H9 (cell line): Measurements from ENCODE around the gene SPRTN. TPM values are rescaled to one million over a fixed set of nuclear protein-coding genes. Genes with fewer than 3 reads are reported as not detected.

ENCODE experiments used
- DNase-seq: peaks from one replicate; pipeline ENCODE4 v3.0.0-alpha.2; 2017
- H2AFZ ChIP-seq: one replicate; pipeline ENCODE4 v1.6.1; 2013; ENCODE audit warnings: mild to moderate bottlenecking, low read length, control low read depth, moderate library complexity
- H2AK5ac ChIP-seq: 2 replicates; pipeline ENCODE4 v1.6.1; 2013; ENCODE audit warnings: low read length, control low read depth, mixed read lengths; ENCODE audit not compliant: insufficient read length
- H2BK120ac ChIP-seq: one replicate; pipeline ENCODE4 v1.6.1; 2013; ENCODE audit warnings: low read depth, mild to moderate bottlenecking, low read length, control low read depth, inconsistent platforms; ENCODE audit not compliant: poor library complexity, severe bottlenecking
- H2BK12ac ChIP-seq: 2 replicates; pipeline ENCODE4 v1.6.1; 2013; ENCODE audit warnings: low read length, control low read depth, mixed read lengths, low read depth; ENCODE audit not compliant: insufficient read length
- H2BK15ac ChIP-seq: 2 replicates; pipeline ENCODE4 v1.6.1; 2013; ENCODE audit warnings: low read depth, low read length, control low read depth
- H2BK20ac ChIP-seq: one replicate; pipeline ENCODE4 v1.6.1; 2013; ENCODE audit warnings: low read depth, mild to moderate bottlenecking, low read length, control low read depth, inconsistent platforms; ENCODE audit not compliant: poor library complexity, severe bottlenecking
- H2BK5ac ChIP-seq: 2 replicates; pipeline ENCODE4 v1.6.1; 2013; ENCODE audit warnings: low read length, control low read depth, mixed read lengths; ENCODE audit not compliant: insufficient read length
- H3K14ac ChIP-seq: 2 replicates; pipeline ENCODE4 v1.6.1; 2013; ENCODE audit warnings: low read length, control low read depth; ENCODE audit not compliant: insufficient read depth
- H3K18ac ChIP-seq: 2 replicates; pipeline ENCODE4 v1.6.1; 2013; ENCODE audit warnings: low read depth, mild to moderate bottlenecking, mixed read lengths, low read length, control low read depth; ENCODE audit not compliant: insufficient read length
- H3K23ac ChIP-seq: 2 replicates; pipeline ENCODE4 v1.6.1; 2013; ENCODE audit warnings: low read length, control low read depth, mixed read lengths, low read depth; ENCODE audit not compliant: insufficient read length
- H3K23me2 ChIP-seq: 2 replicates; pipeline ENCODE4 v1.6.1; 2013; ENCODE audit warnings: low read depth, mild to moderate bottlenecking, mixed read lengths, low read length, control low read depth; ENCODE audit not compliant: insufficient read length, poor library complexity, severe bottlenecking
- H3K27ac ChIP-seq: 2 replicates; pipeline ENCODE4 v1.5.1; 2013; ENCODE audit warnings: low read length, control low read depth, mixed read lengths, low read depth; ENCODE audit not compliant: insufficient read length
- H3K27me3 ChIP-seq: 2 replicates; pipeline ENCODE4 v1.6.1; 2013; ENCODE audit warnings: low read length, control low read depth, inconsistent platforms; ENCODE audit not compliant: insufficient read depth
- H3K4ac ChIP-seq: 2 replicates; pipeline ENCODE4 v1.6.1; 2013; ENCODE audit warnings: low read depth, mild to moderate bottlenecking, control low read depth, inconsistent platforms, low read length, moderate library complexity
- H3K4me1 ChIP-seq: 2 replicates; pipeline ENCODE4 v1.6.1; 2013; ENCODE audit warnings: low read length, control low read depth, inconsistent platforms; ENCODE audit not compliant: insufficient read depth
- H3K4me2 ChIP-seq: 2 replicates; pipeline ENCODE4 v1.6.1; 2013; ENCODE audit warnings: low read length, control low read depth, mixed read lengths; ENCODE audit not compliant: insufficient read length, insufficient read depth
- H3K56ac ChIP-seq: 2 replicates; pipeline ENCODE4 v1.6.1; 2013; ENCODE audit warnings: low read depth, mild to moderate bottlenecking, mixed read lengths, low read length, control low read depth; ENCODE audit not compliant: insufficient read length
- H3K79me1 ChIP-seq: 2 replicates; pipeline ENCODE4 v1.6.1; 2013; ENCODE audit warnings: low read depth, mild to moderate bottlenecking, moderate library complexity, low read length, control low read depth, inconsistent platforms; ENCODE audit not compliant: insufficient read depth, poor library complexity, severe bottlenecking
- H3K79me2 ChIP-seq: 2 replicates; pipeline ENCODE4 v1.6.1; 2013; ENCODE audit warnings: low read length, control low read depth, inconsistent platforms; ENCODE audit not compliant: insufficient read depth
- H3K9ac ChIP-seq: 2 replicates; pipeline ENCODE4 v1.6.1; 2013; ENCODE audit warnings: low read length, control low read depth, mixed read lengths; ENCODE audit not compliant: insufficient read length; ENCODE audit errors: extremely low read depth
- H3K9me3 ChIP-seq: one replicate; pipeline ENCODE4 v1.6.1; 2013; ENCODE audit warnings: low read depth, low read length, inconsistent platforms; ENCODE audit not compliant: control insufficient read depth
- H3T11ph ChIP-seq: one replicate; pipeline ENCODE4 v1.6.1; 2013; ENCODE audit warnings: mild to moderate bottlenecking, low read length, control low read depth, inconsistent platforms
- H4K20me1 ChIP-seq: one replicate; pipeline ENCODE4 v1.6.1; 2013; ENCODE audit not compliant: control insufficient read depth, insufficient read length, insufficient read depth
- H4K5ac ChIP-seq: 2 replicates; pipeline ENCODE4 v1.6.1; 2013; ENCODE audit warnings: low read depth, mild to moderate bottlenecking, mixed read lengths, low read length, control low read depth; ENCODE audit not compliant: insufficient read length
- H4K8ac ChIP-seq: replicated peaks from 2 replicates; pipeline ENCODE4 v1.6.1; 2013; ENCODE audit warnings: low read length, control low read depth, mixed read lengths, low read depth; ENCODE audit not compliant: insufficient read length
- H4K91ac ChIP-seq: 2 replicates; pipeline ENCODE4 v1.6.1; 2013; ENCODE audit warnings: low read depth, mild to moderate bottlenecking, moderate library complexity, mixed read lengths, low read length, control low read depth; ENCODE audit not compliant: insufficient read length
- H3K27ac Mint-ChIP-seq, 3 experiments: 2 replicates in 2 of 3; 3 replicates in 1 of 3; pipeline ENCODE4 v1.8.0; 2020 to 2021; ENCODE audit warnings: mixed read lengths in 3 of 3, mild to moderate bottlenecking in 1 of 3, moderate library complexity in 1 of 3
- H3K27me3 Mint-ChIP-seq: 2 replicates; pipeline ENCODE4 v1.8.0; 2021; ENCODE audit warnings: low read depth, mild to moderate bottlenecking, moderate library complexity, mixed read lengths
- H3K36me3 Mint-ChIP-seq, 3 experiments: 2 replicates in 2 of 3; 3 replicates in 1 of 3; pipeline ENCODE4 v1.8.0; 2020 to 2021; ENCODE audit warnings: low read depth in 3 of 3, mixed read lengths in 3 of 3; ENCODE audit not compliant: insufficient read depth in 1 of 3
- H3K4me1 Mint-ChIP-seq, 2 experiments: 2 replicates each; pipeline ENCODE4 v1.8.0; 2020; ENCODE audit warnings: mixed read lengths in 2 of 2
- H3K4me3 Mint-ChIP-seq, 2 experiments: 2 replicates in 1 of 2; 3 replicates in 1 of 2; pipeline ENCODE4 v1.8.0; 2020 to 2021; ENCODE audit warnings: mild to moderate bottlenecking in 2 of 2, mixed read lengths in 2 of 2, moderate library complexity in 1 of 2
- H3K9me3 Mint-ChIP-seq, 2 experiments: 2 replicates in 1 of 2; 3 replicates in 1 of 2; pipeline ENCODE4 v1.8.0; 2020; ENCODE audit warnings: mild to moderate bottlenecking in 2 of 2, mixed read lengths in 2 of 2, moderate library complexity in 1 of 2
- WGBS: extraction: QIAGEN DNeasy Blood & Tissue Kit; methylation state at CpG from one replicate; pipeline ENCODE4 v1.1.7; 2013; ENCODE audit warnings: missing lambda C conversion rate, low lambda C conversion rate, mixed read lengths; ENCODE audit not compliant: insufficient read length; ENCODE audit errors: extremely low coverage; 5-methylcytosine and 5-hydroxymethylcytosine counted together
- total RNA-seq: library from RNA; stranded (reverse); gene quantifications from 2 replicates; pipeline ENCODE4 v1.2.1, GENCODE V29; 2021
- TF ChIP-seq, protein P1 (sequence below): fragments of 200-600 bp; sonication (generic); conservative IDR thresholded peaks from 3 replicates; pipeline ENCODE4 v1.8.0; 2021; ENCODE audit warnings: antibody characterized with exemption, mild to moderate bottlenecking

Gene SPRTN
- total RNA-seq, 1 experiment from 2014 or later, result 14.8 TPM

DNA sequence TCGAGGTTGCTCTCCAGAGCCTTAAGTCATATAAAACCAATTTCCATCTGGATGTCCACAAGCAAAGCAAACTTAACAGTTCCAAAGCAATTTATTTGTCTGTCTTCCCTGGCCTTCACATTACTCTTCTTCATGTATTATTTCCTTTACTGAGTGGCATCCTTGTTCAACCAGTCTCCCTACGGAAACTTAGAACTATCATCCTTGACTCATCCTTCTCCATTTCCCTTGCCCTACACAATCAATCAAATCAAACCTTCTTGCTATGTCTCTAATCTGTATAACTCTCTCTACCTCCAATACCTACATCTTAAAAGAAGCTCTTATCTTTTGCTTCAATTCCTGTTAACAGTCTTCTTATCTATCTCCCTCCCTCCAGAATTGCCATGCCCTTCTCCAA lies 58.5 kb downstream of the SPRTN start:
- Histone ChIP-seq H2AFZ (no peak overlapping the region), H3K23me2 (no peaks in the 10 kb centered on the region), H2BK12ac (no peak overlapping the region), H3K9me3 (no peaks in the 10 kb centered on the region), H3K9ac (no peak overlapping the region), H3K18ac (no peak overlapping the region), H4K91ac (no peak overlapping the region), H4K8ac (no peak overlapping the region), H3K79me1 (no peaks in the 10 kb centered on the region), H3K4me2 (no peak overlapping the region), H4K5ac (no peak overlapping the region), H3K4me1 (peaks cover 7% of the 10 kb centered on the region; the same call in 1 of the 2 replicates), H3K27me3 (no peaks in the 10 kb centered on the region), H2BK5ac (no peak overlapping the region), H3T11ph (no peak overlapping the region), H3K4ac (no peak overlapping the region), H3K56ac (no peak overlapping the region), H3K14ac (no peak overlapping the region), H3K27ac (no peak overlapping the region), H2BK20ac (no peak overlapping the region), H2BK15ac (no peak overlapping the region), H2AK5ac (no peak overlapping the region), H3K23ac (no peak overlapping the region), H4K20me1 (no peaks in the 10 kb centered on the region), H3K79me2 (no peaks in the 10 kb centered on the region), H2BK120ac (no peak overlapping the region)
- no peaks in the 10 kb centered on the region for H3K36me3 Mint-ChIP-seq
- H3K27me3 Mint-ChIP-seq, result no peaks in the 10 kb centered on the region
- TF ChIP-seq, protein P1, sequence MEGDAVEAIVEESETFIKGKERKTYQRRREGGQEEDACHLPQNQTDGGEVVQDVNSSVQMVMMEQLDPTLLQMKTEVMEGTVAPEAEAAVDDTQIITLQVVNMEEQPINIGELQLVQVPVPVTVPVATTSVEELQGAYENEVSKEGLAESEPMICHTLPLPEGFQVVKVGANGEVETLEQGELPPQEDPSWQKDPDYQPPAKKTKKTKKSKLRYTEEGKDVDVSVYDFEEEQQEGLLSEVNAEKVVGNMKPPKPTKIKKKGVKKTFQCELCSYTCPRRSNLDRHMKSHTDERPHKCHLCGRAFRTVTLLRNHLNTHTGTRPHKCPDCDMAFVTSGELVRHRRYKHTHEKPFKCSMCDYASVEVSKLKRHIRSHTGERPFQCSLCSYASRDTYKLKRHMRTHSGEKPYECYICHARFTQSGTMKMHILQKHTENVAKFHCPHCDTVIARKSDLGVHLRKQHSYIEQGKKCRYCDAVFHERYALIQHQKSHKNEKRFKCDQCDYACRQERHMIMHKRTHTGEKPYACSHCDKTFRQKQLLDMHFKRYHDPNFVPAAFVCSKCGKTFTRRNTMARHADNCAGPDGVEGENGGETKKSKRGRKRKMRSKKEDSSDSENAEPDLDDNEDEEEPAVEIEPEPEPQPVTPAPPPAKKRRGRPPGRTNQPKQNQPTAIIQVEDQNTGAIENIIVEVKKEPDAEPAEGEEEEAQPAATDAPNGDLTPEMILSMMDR, result no peak
- WGBS, result no CpG with 5 or more reads among the region's 2 CpGs
- peaks cover 7 to 10% of the 10 kb centered on the region in 2 experiments; a peak in 3 of 4 replicates for H3K4me1 Mint-ChIP-seq
- no peak overlapping the region for H3K4me3 Mint-ChIP-seq
- no peak overlapping the region for H3K27ac Mint-ChIP-seq
- no peaks in the 10 kb centered on the region for H3K9me3 Mint-ChIP-seq
- DNase-seq, result no peak
